ENCODE measurements around the gene MYO3B. TPM values are rescaled to one million over a fixed set of nuclear protein-coding genes. Genes with fewer than 3 reads are reported as not detected.

MYO3B gene
- total and polyA plus RNA-seq, 2 donors (not counting 3 experiments of a cell fraction or from before 2014, with no cell fraction given) = 0.03 TPM; not detected in 1

DNA sequence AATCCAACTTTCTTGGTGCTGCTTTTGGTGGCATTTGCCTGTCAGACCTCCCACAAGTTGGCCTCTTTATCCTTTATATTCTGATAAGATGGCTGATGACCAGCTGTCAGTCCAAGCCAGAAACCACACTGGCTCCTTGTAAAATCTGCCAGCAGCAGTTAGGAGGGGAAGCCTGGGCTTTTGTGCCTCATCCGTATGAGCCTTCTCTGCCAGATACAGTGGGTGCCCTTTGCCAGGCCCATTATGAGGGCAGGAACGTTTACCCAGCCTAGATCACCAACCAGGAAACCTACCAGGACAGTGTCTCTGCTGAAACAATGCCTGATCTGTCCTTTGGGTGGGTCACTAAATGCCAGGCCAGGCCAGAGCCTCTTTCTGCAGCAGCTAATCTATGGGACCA is 334.3 kb downstream of the MYO3B start:
- no peak for TF ChIP-seq EZH2 (IDR thresholded peaks at IDR 0.05; ENCODE audit: borderline replicate concordance, low read depth, low read length, severe bottlenecking)
- TF ChIP-seq POLR2AphosphoS5 (IDR thresholded peaks at IDR 0.05; ENCODE audit: insufficient read depth, low read depth, low read length) = no peak
- no peak for TF ChIP-seq POLR2A (IDR thresholded peaks at IDR 0.05; ENCODE audit: low read depth, low read length)
- TF ChIP-seq GATA2 (IDR thresholded peaks at IDR 0.05; ENCODE audit: insufficient read depth, insufficient read length, low read depth, low read length) = no peak
- TF ChIP-seq MYC (IDR thresholded peaks at IDR 0.05; ENCODE audit: low read depth, low read length) = no peak
- TF ChIP-seq, protein P1, sequence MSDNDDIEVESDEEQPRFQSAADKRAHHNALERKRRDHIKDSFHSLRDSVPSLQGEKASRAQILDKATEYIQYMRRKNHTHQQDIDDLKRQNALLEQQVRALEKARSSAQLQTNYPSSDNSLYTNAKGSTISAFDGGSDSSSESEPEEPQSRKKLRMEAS (IDR thresholded peaks at IDR 0.05; ENCODE audit: insufficient read depth, insufficient read length) = no peak
- TF ChIP-seq JUN (IDR thresholded peaks at IDR 0.05; ENCODE audit: borderline replicate concordance, insufficient read depth, insufficient read length, low read depth) = no peak
- TF ChIP-seq, protein P2, sequence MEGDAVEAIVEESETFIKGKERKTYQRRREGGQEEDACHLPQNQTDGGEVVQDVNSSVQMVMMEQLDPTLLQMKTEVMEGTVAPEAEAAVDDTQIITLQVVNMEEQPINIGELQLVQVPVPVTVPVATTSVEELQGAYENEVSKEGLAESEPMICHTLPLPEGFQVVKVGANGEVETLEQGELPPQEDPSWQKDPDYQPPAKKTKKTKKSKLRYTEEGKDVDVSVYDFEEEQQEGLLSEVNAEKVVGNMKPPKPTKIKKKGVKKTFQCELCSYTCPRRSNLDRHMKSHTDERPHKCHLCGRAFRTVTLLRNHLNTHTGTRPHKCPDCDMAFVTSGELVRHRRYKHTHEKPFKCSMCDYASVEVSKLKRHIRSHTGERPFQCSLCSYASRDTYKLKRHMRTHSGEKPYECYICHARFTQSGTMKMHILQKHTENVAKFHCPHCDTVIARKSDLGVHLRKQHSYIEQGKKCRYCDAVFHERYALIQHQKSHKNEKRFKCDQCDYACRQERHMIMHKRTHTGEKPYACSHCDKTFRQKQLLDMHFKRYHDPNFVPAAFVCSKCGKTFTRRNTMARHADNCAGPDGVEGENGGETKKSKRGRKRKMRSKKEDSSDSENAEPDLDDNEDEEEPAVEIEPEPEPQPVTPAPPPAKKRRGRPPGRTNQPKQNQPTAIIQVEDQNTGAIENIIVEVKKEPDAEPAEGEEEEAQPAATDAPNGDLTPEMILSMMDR (IDR thresholded peaks at IDR 0.05; ENCODE audit: extremely low read depth in 1 of 2, insufficient read depth in 1 of 2, low read depth in 1 of 2, low read length in 2 of 2) = no peak
- TF ChIP-seq FOS (IDR thresholded peaks at IDR 0.05; ENCODE audit: borderline replicate concordance, insufficient read depth, low read length) = no peak
- CTCF ChIA-PET = interaction anchor here (0.9 kb wide), 1 partner anchor 11 kb away, joined by 4 read pairs; no protein-coding TSS in a partner anchor

More for the DNA sequence above, 334.3 kb downstream of the MYO3B start:
- no peak overlapping the region for H3K27ac ChIP-seq (ENCODE audit: insufficient read depth, low read depth, low read length)
- peak overlapping the region; percentile 31 for H2AFZ ChIP-seq (ENCODE audit: low read depth, low read length)
- no peaks in the 10 kb centered on the region for H3K36me3 ChIP-seq (ENCODE audit: control insufficient read depth in 2 of 2, extremely low read depth in 1 of 2, insufficient read depth in 2 of 2, low read length in 2 of 2)
- FAIRE-seq (no peak), DNase-seq (ENCODE audit: low read depth, low spot score) (no peak)
- H3K4me1 ChIP-seq (ENCODE audit: control insufficient read depth, extremely low read depth, insufficient read depth, low read length) = peaks cover 3% of the 10 kb centered on the region
- H3K27me3 ChIP-seq (ENCODE audit: control insufficient read depth in 2 of 2, insufficient read depth in 2 of 2, low read length in 2 of 2) = no peaks in the 10 kb centered on the region
- intact Hi-C loops (cut with micrococcal nuclease) = no loop called here
- H3K9me3 ChIP-seq (replicated peaks; ENCODE audit: control insufficient read depth, insufficient read depth, low read length) = no peaks in the 10 kb centered on the region
- POLR2A ChIA-PET = no interaction called here
- dilution Hi-C loops (cut with MboI; ENCODE audit: extremely low pct_ligation_motif_present, low sequenced_read_pairs) = no loop called here
- H3K79me2 ChIP-seq (ENCODE audit: control insufficient read depth, insufficient read depth, low read length) = no peaks in the 10 kb centered on the region
- no peaks in the 10 kb centered on the region for H4K20me1 ChIP-seq (replicated peaks; ENCODE audit: control insufficient read depth, extremely low read depth, insufficient read depth, low read length)
- BruUV-seq (replicated peaks) = no TSS peak
- H3K9me1 ChIP-seq (replicated peaks; ENCODE audit: control insufficient read depth, extremely low read depth, insufficient read depth, low read length) = no peaks in the 10 kb centered on the region
- H3K9ac ChIP-seq (replicated peaks; ENCODE audit: extremely low read depth, insufficient read depth, low read length) = no peak overlapping the region
- no peak overlapping the region for H3K4me2 ChIP-seq (ENCODE audit: insufficient read depth, low read length)
- H3K4me3 ChIP-seq (replicated peaks in 1 of 3; ENCODE audit: insufficient read depth in 1 of 3, low read depth in 1 of 3, low read length in 3 of 3) = no peak overlapping the region
